ENCODE results near the gene STK26. TPM values are rescaled to one million over a fixed set of nuclear protein-coding genes. Genes with fewer than 3 reads are reported as not detected.
"Not testable (repeated sequence)": the region's sequence is repeated elsewhere in the genome, so short reads cannot be mapped to it uniquely, and the experiment has no call there.

The STK26 gene
- total RNA-seq, 1 experiment from 2014 or later = 17.5 TPM

GRCh38 chrX:132046533-132046932 is 23.4 kb downstream of the STK26 start:
- no TSS peak for BruUV-seq (replicated peaks)
- H3K4me1 Mint-ChIP-seq (ENCODE audit: insufficient read depth, unreplicated experiment) = no peaks in the 10 kb centered on the region
- intact Hi-C loops (cut with micrococcal nuclease) = no loop called here
- H3K9me3 Mint-ChIP-seq (ENCODE audit: unreplicated experiment) = no peaks in the 10 kb centered on the region
- H3K27me3 Mint-ChIP-seq (ENCODE audit: insufficient read depth, unreplicated experiment) = peaks cover 41% of the 10 kb centered on the region
- no peak overlapping the region for H3K4me3 Mint-ChIP-seq (ENCODE audit: unreplicated experiment)
- ChIA-PET CTCF (no interaction called here), POLR2A (interaction anchor here (0.9 kb wide), 1 partner anchor 12 kb away, joined by 3 read pairs; no protein-coding TSS in a partner anchor)
- H3K27ac Mint-ChIP-seq (ENCODE audit: low read depth, unreplicated experiment) = no peak overlapping the region
- H3K36me3 Mint-ChIP-seq (ENCODE audit: insufficient read depth, unreplicated experiment) = no peaks in the 10 kb centered on the region
- DNase-seq (ENCODE audit: unreplicated experiment) = no peak
- no peak for TF ChIP-seq CTCF (IDR thresholded peaks at IDR 0.05; ENCODE audit: unreplicated experiment)

GRCh38 chrX:132051778-132052177 is 28.7 kb downstream of the STK26 start:
- BruUV-seq (replicated peaks); H3K4me3 Mint-ChIP-seq (ENCODE audit: unreplicated experiment); intact Hi-C loops (cut with micrococcal nuclease); H3K4me1 Mint-ChIP-seq (ENCODE audit: insufficient read depth, unreplicated experiment); H3K36me3 Mint-ChIP-seq (ENCODE audit: insufficient read depth, unreplicated experiment); H3K9me3 Mint-ChIP-seq (ENCODE audit: unreplicated experiment); H3K27ac Mint-ChIP-seq (ENCODE audit: low read depth, unreplicated experiment); CTCF ChIA-PET; DNase-seq (ENCODE audit: unreplicated experiment): not testable (repeated sequence)
- peaks cover 66% of the 10 kb centered on the region for H3K27me3 Mint-ChIP-seq (ENCODE audit: insufficient read depth, unreplicated experiment)
- POLR2A ChIA-PET = interaction anchor here (0.6 to 1.4 kb wide), 2 partner anchors 11 to 139 kb away, joined by 3 to 6 read pairs; no protein-coding TSS in a partner anchor

- Mint-ChIP-seq H3K4me3 (ENCODE audit: unreplicated experiment) (no peak overlapping the region), H3K36me3 (ENCODE audit: insufficient read depth, unreplicated experiment) (no peaks in the 10 kb centered on the region), H3K4me1 (ENCODE audit: insufficient read depth, unreplicated experiment) (no peaks in the 10 kb centered on the region), H3K27me3 (ENCODE audit: insufficient read depth, unreplicated experiment) (peaks cover 76% of the 10 kb centered on the region), H3K27ac (ENCODE audit: low read depth, unreplicated experiment) (no peak overlapping the region), H3K9me3 (ENCODE audit: unreplicated experiment) (no peaks in the 10 kb centered on the region)
- no TSS peak for BruUV-seq (replicated peaks)
- no peak for DNase-seq (ENCODE audit: unreplicated experiment)
- POLR2A ChIA-PET = interaction anchor here (0.9 kb wide), 1 partner anchor 11 kb away, joined by 3 read pairs; no protein-coding TSS in a partner anchor
- intact Hi-C loops (cut with micrococcal nuclease) = no loop called here
- CTCF ChIA-PET = no interaction called here
- no peak for TF ChIP-seq CTCF (IDR thresholded peaks at IDR 0.05; ENCODE audit: unreplicated experiment)
Measured at GRCh38 chrX:132058050-132058449, 34.9 kb downstream of the STK26 start.

GRCh38 chrX:132058975-132059374 is 35.9 kb downstream of the STK26 start:
- TF ChIP-seq CTCF (IDR thresholded peaks at IDR 0.05; ENCODE audit: unreplicated experiment) = no peak
- peaks cover 66% of the 10 kb centered on the region for H3K27me3 Mint-ChIP-seq (ENCODE audit: insufficient read depth, unreplicated experiment)

More at GRCh38 chrX:132058975-132059374, 35.9 kb downstream of the STK26 start:
- no peaks in the 10 kb centered on the region for H3K4me1 Mint-ChIP-seq (ENCODE audit: insufficient read depth, unreplicated experiment)
- H3K27ac Mint-ChIP-seq (ENCODE audit: low read depth, unreplicated experiment) = no peak overlapping the region
- intact Hi-C loops (cut with micrococcal nuclease) = no loop called here
- BruUV-seq (replicated peaks) = no TSS peak
- no peaks in the 10 kb centered on the region for H3K36me3 Mint-ChIP-seq (ENCODE audit: insufficient read depth, unreplicated experiment)
- POLR2A ChIA-PET = no interaction called here
- H3K9me3 Mint-ChIP-seq (ENCODE audit: unreplicated experiment) = no peaks in the 10 kb centered on the region
- CTCF ChIA-PET = interaction anchor here (1.5 kb wide), 1 partner anchor 12 kb away, joined by 3 read pairs; no protein-coding TSS in a partner anchor
- DNase-seq (ENCODE audit: unreplicated experiment) = no peak
- H3K4me3 Mint-ChIP-seq (ENCODE audit: unreplicated experiment) = no peak overlapping the region

Measured in MCF 10A (cell line).